Sigmoid colon (tissue), 4 donors: ENCODE results near the gene ZBED3.

Source experiments
- POLR2A ChIP-seq, 2 donors: fragments of 450-650 bp; IDR thresholded peaks; one replicate each; pipeline ENCODE4 v1.6.1; 2016; ENCODE audit warnings: antibody characterized with exemption in 2 of 2, mild to moderate bottlenecking in 2 of 2, moderate library complexity in 2 of 2
- POLR2AphosphoS5 ChIP-seq, 4 donors: sonication (generic); formaldehyde crosslinking; IDR thresholded peaks; one replicate each; pipeline ENCODE4 v1.6.1; 2017; ENCODE audit warnings: antibody characterized with exemption in 4 of 4
- TF ChIP-seq, protein P1 (sequence below), 4 experiments: fragments of 450-650 bp in 3 of 4; fragments of 200-600 bp in 1 of 4; IDR thresholded peaks; one replicate each; pipeline ENCODE4 v1.5.1; 2016 to 2019; ENCODE audit warnings: antibody characterized with exemption in 4 of 4, mild to moderate bottlenecking in 3 of 4, moderate library complexity in 2 of 4

- TF ChIP-seq, protein P1, sequence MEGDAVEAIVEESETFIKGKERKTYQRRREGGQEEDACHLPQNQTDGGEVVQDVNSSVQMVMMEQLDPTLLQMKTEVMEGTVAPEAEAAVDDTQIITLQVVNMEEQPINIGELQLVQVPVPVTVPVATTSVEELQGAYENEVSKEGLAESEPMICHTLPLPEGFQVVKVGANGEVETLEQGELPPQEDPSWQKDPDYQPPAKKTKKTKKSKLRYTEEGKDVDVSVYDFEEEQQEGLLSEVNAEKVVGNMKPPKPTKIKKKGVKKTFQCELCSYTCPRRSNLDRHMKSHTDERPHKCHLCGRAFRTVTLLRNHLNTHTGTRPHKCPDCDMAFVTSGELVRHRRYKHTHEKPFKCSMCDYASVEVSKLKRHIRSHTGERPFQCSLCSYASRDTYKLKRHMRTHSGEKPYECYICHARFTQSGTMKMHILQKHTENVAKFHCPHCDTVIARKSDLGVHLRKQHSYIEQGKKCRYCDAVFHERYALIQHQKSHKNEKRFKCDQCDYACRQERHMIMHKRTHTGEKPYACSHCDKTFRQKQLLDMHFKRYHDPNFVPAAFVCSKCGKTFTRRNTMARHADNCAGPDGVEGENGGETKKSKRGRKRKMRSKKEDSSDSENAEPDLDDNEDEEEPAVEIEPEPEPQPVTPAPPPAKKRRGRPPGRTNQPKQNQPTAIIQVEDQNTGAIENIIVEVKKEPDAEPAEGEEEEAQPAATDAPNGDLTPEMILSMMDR (IDR thresholded peaks at IDR 0.05) = no peak
- TF ChIP-seq POLR2A (IDR thresholded peaks at IDR 0.05) (no peak), POLR2AphosphoS5 (IDR thresholded peaks at IDR 0.05) (no peak)
Measured at GRCh38 chr5:77065256-77065655, 21.8 kb downstream of the ZBED3 start.
